Measurements from ENCODE around the gene KAZN. TPM values are rescaled to one million over a fixed set of nuclear protein-coding genes. Genes with fewer than 3 reads are reported as not detected.

KAZN gene
- total and polyA plus RNA-seq, 2 experiments from 2014 or later, result 7.9 to 15.6 TPM

- WGBS (ENCODE audit: low lambda C conversion rate, missing lambda C conversion rate), result 93% methylated on average over 3 of the region's 3 CpGs
- no peaks in the 10 kb centered on the region for H3K9me3 ChIP-seq (ENCODE audit: low read depth)
- H4K20me1 ChIP-seq (ENCODE audit: insufficient read depth, poor library complexity, severe bottlenecking), result no peaks in the 10 kb centered on the region
- H3K9me2 ChIP-seq (replicated peaks; ENCODE audit: insufficient read depth), result no peaks in the 10 kb centered on the region
- H3K79me2 ChIP-seq, result no peaks in the 10 kb centered on the region
- no peak overlapping the region for H3K4me2 ChIP-seq
- H3K4me3 ChIP-seq, result no peak overlapping the region
- no peak overlapping the region for H2AFZ ChIP-seq
- no peak for DNase-seq (ENCODE audit: low spot score)
- H3K27me3 ChIP-seq, result no peaks in the 10 kb centered on the region
- no peaks in the 10 kb centered on the region for H3K36me3 ChIP-seq (replicated peaks; ENCODE audit: insufficient read depth, low read depth)
- no peak overlapping the region for H3K27ac ChIP-seq
- no peaks in the 10 kb centered on the region for H3K4me1 ChIP-seq (ENCODE audit: insufficient read depth)
- TF ChIP-seq CTCF (IDR thresholded peaks at IDR 0.05; ENCODE audit: poor library complexity), result no peak
- TF ChIP-seq EZH2phosphoT487 (IDR thresholded peaks at IDR 0.05; ENCODE audit: low read depth, severe bottlenecking, unreplicated experiment), result no peak
- TF ChIP-seq EZH2 (IDR thresholded peaks at IDR 0.05; ENCODE audit: borderline replicate concordance), result no peak
Observed at GRCh38 chr1:14694589-14694988, 96.1 kb downstream of the KAZN start.

GRCh38 chr1:14696761-14697160 lies 98.3 kb downstream of the KAZN start:
- Histone ChIP-seq H3K9me2 (replicated peaks; ENCODE audit: insufficient read depth) (no peaks in the 10 kb centered on the region), H3K36me3 (replicated peaks; ENCODE audit: insufficient read depth, low read depth) (no peaks in the 10 kb centered on the region), H3K9me3 (ENCODE audit: low read depth) (no peaks in the 10 kb centered on the region), H3K79me2 (no peaks in the 10 kb centered on the region), H3K27ac (no peak overlapping the region), H3K4me2 (no peak overlapping the region), H3K4me1 (ENCODE audit: insufficient read depth) (no peaks in the 10 kb centered on the region), H3K4me3 (no peak overlapping the region), H2AFZ (no peak overlapping the region), H4K20me1 (ENCODE audit: insufficient read depth, poor library complexity, severe bottlenecking) (no peaks in the 10 kb centered on the region), H3K27me3 (no peaks in the 10 kb centered on the region)
- DNase-seq (ENCODE audit: low spot score), result no peak
- TF ChIP-seq EZH2phosphoT487 (IDR thresholded peaks at IDR 0.05; ENCODE audit: low read depth, severe bottlenecking, unreplicated experiment) (no peak), CTCF (IDR thresholded peaks at IDR 0.05; ENCODE audit: poor library complexity) (no peak), EZH2 (IDR thresholded peaks at IDR 0.05; ENCODE audit: borderline replicate concordance) (no peak)
- 69% methylated on average over 5 of the region's 5 CpGs for WGBS (ENCODE audit: low lambda C conversion rate, missing lambda C conversion rate)

- Histone ChIP-seq H3K9me2 (replicated peaks; ENCODE audit: insufficient read depth) (no peaks in the 10 kb centered on the region), H3K27me3 (no peaks in the 10 kb centered on the region), H3K4me1 (ENCODE audit: insufficient read depth) (no peaks in the 10 kb centered on the region), H2AFZ (no peak overlapping the region), H3K36me3 (replicated peaks; ENCODE audit: insufficient read depth, low read depth) (no peaks in the 10 kb centered on the region), H3K9me3 (ENCODE audit: low read depth) (no peaks in the 10 kb centered on the region), H3K4me3 (no peak overlapping the region), H3K4me2 (no peak overlapping the region), H4K20me1 (ENCODE audit: insufficient read depth, poor library complexity, severe bottlenecking) (no peaks in the 10 kb centered on the region), H3K27ac (no peak overlapping the region), H3K79me2 (no peaks in the 10 kb centered on the region)
- no peak for DNase-seq (ENCODE audit: low spot score)
- no peak for TF ChIP-seq EZH2phosphoT487 (IDR thresholded peaks at IDR 0.05; ENCODE audit: low read depth, severe bottlenecking, unreplicated experiment)
- TF ChIP-seq EZH2 (IDR thresholded peaks at IDR 0.05; ENCODE audit: borderline replicate concordance), result no peak
- TF ChIP-seq CTCF (IDR thresholded peaks at IDR 0.05; ENCODE audit: poor library complexity), result no peak
- 70% methylated on average over 4 of the region's 4 CpGs for WGBS (ENCODE audit: low lambda C conversion rate, missing lambda C conversion rate)
Observed at GRCh38 chr1:14697353-14697752, 98.9 kb downstream of the KAZN start.

- H2AFZ ChIP-seq, result no peak overlapping the region
Observed at GRCh38 chr1:14698314-14698713, 99.8 kb downstream of the KAZN start.

More at GRCh38 chr1:14698314-14698713, 99.8 kb downstream of the KAZN start:
- TF ChIP-seq CTCF (IDR thresholded peaks at IDR 0.05; ENCODE audit: poor library complexity), result no peak
- no peak for TF ChIP-seq EZH2 (IDR thresholded peaks at IDR 0.05; ENCODE audit: borderline replicate concordance)
- TF ChIP-seq EZH2phosphoT487 (IDR thresholded peaks at IDR 0.05; ENCODE audit: low read depth, severe bottlenecking, unreplicated experiment), result no peak
- H3K4me2 ChIP-seq, result no peak overlapping the region
- no peaks in the 10 kb centered on the region for H3K79me2 ChIP-seq
- no peak overlapping the region for H3K27ac ChIP-seq
- no peaks in the 10 kb centered on the region for H3K4me1 ChIP-seq (ENCODE audit: insufficient read depth)
- no peak for DNase-seq (ENCODE audit: low spot score)
- no peak overlapping the region for H3K4me3 ChIP-seq
- no peaks in the 10 kb centered on the region for H3K27me3 ChIP-seq
- H4K20me1 ChIP-seq (ENCODE audit: insufficient read depth, poor library complexity, severe bottlenecking), result no peaks in the 10 kb centered on the region
- WGBS (ENCODE audit: low lambda C conversion rate, missing lambda C conversion rate), result 88% methylated on average over 8 of the region's 11 CpGs
- H3K9me3 ChIP-seq (ENCODE audit: low read depth), result no peaks in the 10 kb centered on the region
- no peaks in the 10 kb centered on the region for H3K9me2 ChIP-seq (replicated peaks; ENCODE audit: insufficient read depth)
- no peaks in the 10 kb centered on the region for H3K36me3 ChIP-seq (replicated peaks; ENCODE audit: insufficient read depth, low read depth)
